Activated naive CD4-positive, alpha-beta T cell treated with anti-CD3 and anti-CD28 coated beads, Interleukin-2, amount 50 U/mL, for 24 hours (primary cell): ENCODE measurements around the gene ROGDI.

ENCODE experiments used
- H3K27ac Mint-ChIP-seq: one replicate; pipeline ENCODE4 v1.8.0; 2021; ENCODE audit warnings: mild to moderate bottlenecking, mixed read lengths
- H3K27me3 Mint-ChIP-seq: one replicate; pipeline ENCODE4 v1.8.0; 2021; ENCODE audit warnings: mixed read lengths
- H3K36me3 Mint-ChIP-seq: one replicate; pipeline ENCODE4 v1.8.0; 2021; ENCODE audit warnings: mixed read lengths
- H3K4me1 Mint-ChIP-seq: one replicate; pipeline ENCODE4 v1.8.0; 2021; ENCODE audit warnings: mixed read lengths
- H3K4me3 Mint-ChIP-seq: one replicate; pipeline ENCODE4 v1.8.0; 2021; ENCODE audit warnings: mild to moderate bottlenecking, mixed read lengths
- H3K9me3 Mint-ChIP-seq: one replicate; pipeline ENCODE4 v1.8.0; 2021; ENCODE audit warnings: mixed read lengths

Gene ROGDI

GRCh38 chr16:4748682-4749411, 53.6 kb downstream of the ROGDI start:
- H3K4me3 Mint-ChIP-seq, result no peak overlapping the region
- H3K27me3 Mint-ChIP-seq, result no peaks in the 10 kb centered on the region
- H3K4me1 Mint-ChIP-seq, result peaks cover 12% of the 10 kb centered on the region
- peak overlapping the region; percentile 93 for H3K27ac Mint-ChIP-seq
- no peaks in the 10 kb centered on the region for H3K36me3 Mint-ChIP-seq
- H3K9me3 Mint-ChIP-seq, result no peaks in the 10 kb centered on the region

GRCh38 chr16:4747906-4748681, 54.3 kb downstream of the ROGDI start:
- Mint-ChIP-seq H3K27me3 (no peaks in the 10 kb centered on the region), H3K27ac (peak overlapping the region; percentile 93), H3K4me3 (no peak overlapping the region), H3K9me3 (no peaks in the 10 kb centered on the region), H3K4me1 (peaks cover 18% of the 10 kb centered on the region), H3K36me3 (no peaks in the 10 kb centered on the region)

GRCh38 chr16:4746991-4747574, 55.4 kb downstream of the ROGDI start:
- Mint-ChIP-seq H3K9me3 (no peaks in the 10 kb centered on the region), H3K27me3 (no peaks in the 10 kb centered on the region), H3K36me3 (no peaks in the 10 kb centered on the region), H3K4me1 (peaks cover 21% of the 10 kb centered on the region), H3K4me3 (no peak overlapping the region), H3K27ac (no peak overlapping the region)
